Calu3 (cell line): ENCODE results near the gene NAALADL2. TPM values are rescaled to one million over a fixed set of nuclear protein-coding genes. Genes with fewer than 3 reads are reported as not detected.

ENCODE experiments used
- BruUV-seq: library from RNA; stranded (reverse); fragments of 400-500 nt; replicated peaks from 2 replicates; lab custom pipeline; 2021; lab: Mats Ljungman, UMichigan
- CTCF ChIA-PET: fragments of 300-600 bp; sonication (Branson Sonifier 250); formaldehyde crosslinking; loops from one replicate; lab custom pipeline; 2022; ENCODE audit warnings: antibody characterized with exemption; lab: Charles Lee
- DNase-seq: peaks from one replicate; pipeline ENCODE4 v3.0.0; 2022
- H3K27ac Mint-ChIP-seq: one replicate; pipeline ENCODE4 v1.8.0; 2022; ENCODE audit warnings: mixed read lengths; ENCODE audit not compliant: unreplicated experiment
- H3K27me3 Mint-ChIP-seq: one replicate; pipeline ENCODE4 v1.8.0; 2022; ENCODE audit warnings: mixed read lengths; ENCODE audit not compliant: unreplicated experiment
- H3K36me3 Mint-ChIP-seq: one replicate; pipeline ENCODE4 v1.8.0; 2022; ENCODE audit warnings: mild to moderate bottlenecking, moderate library complexity, mixed read lengths; ENCODE audit not compliant: insufficient read depth, unreplicated experiment
- H3K4me1 Mint-ChIP-seq: one replicate; pipeline ENCODE4 v1.8.0; 2022; ENCODE audit warnings: mild to moderate bottlenecking, low read depth, mixed read lengths; ENCODE audit not compliant: unreplicated experiment
- H3K4me3 Mint-ChIP-seq: one replicate; pipeline ENCODE4 v1.8.0; 2022; ENCODE audit warnings: mild to moderate bottlenecking, low read depth, moderate library complexity, mixed read lengths; ENCODE audit not compliant: unreplicated experiment
- H3K9me3 Mint-ChIP-seq: one replicate; pipeline ENCODE4 v1.8.0; 2022; ENCODE audit warnings: low read depth, mixed read lengths; ENCODE audit not compliant: unreplicated experiment
- intact Hi-C: fragments of 100-400 bp; cut with micrococcal nuclease; formaldehyde crosslinking; loops from one replicate; pipeline ENCODE4 v1.10.0; 2022; ENCODE audit not compliant: unreplicated experiment
- total RNA-seq: library from RNA; stranded (reverse); gene quantifications from 2 replicates; pipeline ENCODE4 v1.2.3, GENCODE V29; 2022
- TF ChIP-seq, protein P1 (sequence below): fragments of 200-600 bp; IDR thresholded peaks from one replicate; pipeline ENCODE4 v1.8.0; 2022; ENCODE audit warnings: antibody characterized with exemption; ENCODE audit not compliant: unreplicated experiment

The NAALADL2 gene
- total RNA-seq, 1 experiment from 2014 or later = 36.9 TPM

DNA sequence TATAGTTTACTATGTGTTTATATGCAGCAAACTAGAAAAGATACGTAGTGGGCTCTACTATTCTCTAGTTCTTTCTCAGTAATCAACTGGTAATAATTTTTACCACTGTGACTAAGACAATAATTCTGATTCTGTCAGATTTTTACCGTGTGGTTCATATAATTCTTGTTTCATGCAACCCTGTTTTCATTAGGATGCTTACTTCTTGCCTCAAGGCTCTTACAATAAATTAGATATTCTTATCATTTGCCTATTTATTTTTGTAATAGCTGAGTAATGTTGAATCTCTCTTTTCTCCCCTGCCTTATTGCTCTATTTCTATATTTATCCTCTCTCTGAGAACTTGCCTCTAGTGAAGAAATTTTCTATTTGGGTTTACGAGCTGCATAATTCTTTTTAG, 524.7 kb downstream of the NAALADL2 start:
- CTCF ChIA-PET = interaction anchor here (0.5 kb wide), 1 partner anchor 31 kb away, joined by 3 read pairs; no protein-coding TSS in a partner anchor
- intact Hi-C loops = no loop called here
- Mint-ChIP-seq H3K4me1 (peaks cover 16% of the 10 kb centered on the region), H3K27me3 (no peaks in the 10 kb centered on the region), H3K4me3 (no peak overlapping the region), H3K27ac (no peak overlapping the region), H3K36me3 (no peaks in the 10 kb centered on the region), H3K9me3 (no peaks in the 10 kb centered on the region)
- no TSS peak for BruUV-seq
- DNase-seq = no peak
- TF ChIP-seq, protein P1, sequence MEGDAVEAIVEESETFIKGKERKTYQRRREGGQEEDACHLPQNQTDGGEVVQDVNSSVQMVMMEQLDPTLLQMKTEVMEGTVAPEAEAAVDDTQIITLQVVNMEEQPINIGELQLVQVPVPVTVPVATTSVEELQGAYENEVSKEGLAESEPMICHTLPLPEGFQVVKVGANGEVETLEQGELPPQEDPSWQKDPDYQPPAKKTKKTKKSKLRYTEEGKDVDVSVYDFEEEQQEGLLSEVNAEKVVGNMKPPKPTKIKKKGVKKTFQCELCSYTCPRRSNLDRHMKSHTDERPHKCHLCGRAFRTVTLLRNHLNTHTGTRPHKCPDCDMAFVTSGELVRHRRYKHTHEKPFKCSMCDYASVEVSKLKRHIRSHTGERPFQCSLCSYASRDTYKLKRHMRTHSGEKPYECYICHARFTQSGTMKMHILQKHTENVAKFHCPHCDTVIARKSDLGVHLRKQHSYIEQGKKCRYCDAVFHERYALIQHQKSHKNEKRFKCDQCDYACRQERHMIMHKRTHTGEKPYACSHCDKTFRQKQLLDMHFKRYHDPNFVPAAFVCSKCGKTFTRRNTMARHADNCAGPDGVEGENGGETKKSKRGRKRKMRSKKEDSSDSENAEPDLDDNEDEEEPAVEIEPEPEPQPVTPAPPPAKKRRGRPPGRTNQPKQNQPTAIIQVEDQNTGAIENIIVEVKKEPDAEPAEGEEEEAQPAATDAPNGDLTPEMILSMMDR = no peak

DNA sequence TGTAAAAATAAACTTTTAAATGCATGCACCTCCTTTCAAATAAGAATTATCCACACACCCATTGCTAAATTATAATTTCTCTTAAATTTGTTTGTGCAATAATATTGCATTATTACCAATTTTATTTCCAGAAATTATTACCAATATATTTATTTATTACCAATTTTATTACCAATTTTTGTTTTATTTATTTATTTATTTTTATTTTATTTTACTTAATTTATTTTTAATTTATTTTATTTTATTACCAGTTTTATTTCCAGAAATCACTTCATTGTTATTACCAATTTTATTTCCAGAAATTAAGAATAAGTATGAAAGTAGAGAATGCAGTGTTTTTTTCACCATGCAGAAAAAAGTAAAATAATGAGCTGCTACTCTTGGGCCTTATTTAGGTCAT, 525.4 kb downstream of the NAALADL2 start:
- Mint-ChIP-seq H3K4me1 (peaks cover 12% of the 10 kb centered on the region), H3K27me3 (no peaks in the 10 kb centered on the region), H3K36me3 (no peaks in the 10 kb centered on the region), H3K9me3 (no peaks in the 10 kb centered on the region), H3K4me3 (no peak overlapping the region), H3K27ac (no peak overlapping the region)
- TF ChIP-seq, protein P1 = no peak
- CTCF ChIA-PET = interaction anchor here (0.5 kb wide), 1 partner anchor 32 kb away, joined by 3 read pairs; no protein-coding TSS in a partner anchor
- intact Hi-C loops = no loop called here
- DNase-seq = no peak
- no TSS peak for BruUV-seq

DNA sequence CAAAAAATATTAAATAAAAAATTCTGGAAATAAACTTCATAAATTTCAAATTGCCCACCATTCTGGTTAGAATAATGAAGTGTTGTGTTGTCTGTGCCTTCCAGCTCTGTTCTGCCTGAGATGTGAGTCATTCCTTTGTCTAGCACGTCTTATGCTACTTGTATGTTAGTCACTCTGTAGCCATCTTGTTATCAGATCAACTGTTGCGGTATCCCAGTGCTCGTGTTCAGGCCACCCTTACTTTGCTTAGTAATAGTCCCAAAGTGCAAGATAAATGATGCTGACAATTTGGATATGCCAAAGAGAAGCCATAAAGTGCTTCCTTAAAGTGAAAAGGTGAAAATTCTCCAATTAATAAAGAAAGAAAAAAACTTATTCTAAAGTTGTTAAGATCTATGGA, 527.5 kb downstream of the NAALADL2 start:
- Mint-ChIP-seq H3K4me1 (peaks cover 12% of the 10 kb centered on the region), H3K27me3 (no peaks in the 10 kb centered on the region), H3K4me3 (no peak overlapping the region), H3K9me3 (no peaks in the 10 kb centered on the region), H3K36me3 (no peaks in the 10 kb centered on the region), H3K27ac (peak overlapping the region; percentile 11)
- no TSS peak for BruUV-seq
- intact Hi-C loops = loop anchor here (2.0 kb wide), 1 partner anchor 48 kb away; no protein-coding TSS in a partner anchor
- peak; percentile 32 for DNase-seq
- CTCF ChIA-PET = interaction anchor here (0.5 to 0.7 kb wide), 3 partner anchors 7 to 439 kb away, joined by 4 to 5 read pairs (median 4); no protein-coding TSS in a partner anchor
- TF ChIP-seq, protein P1 = no peak

DNA sequence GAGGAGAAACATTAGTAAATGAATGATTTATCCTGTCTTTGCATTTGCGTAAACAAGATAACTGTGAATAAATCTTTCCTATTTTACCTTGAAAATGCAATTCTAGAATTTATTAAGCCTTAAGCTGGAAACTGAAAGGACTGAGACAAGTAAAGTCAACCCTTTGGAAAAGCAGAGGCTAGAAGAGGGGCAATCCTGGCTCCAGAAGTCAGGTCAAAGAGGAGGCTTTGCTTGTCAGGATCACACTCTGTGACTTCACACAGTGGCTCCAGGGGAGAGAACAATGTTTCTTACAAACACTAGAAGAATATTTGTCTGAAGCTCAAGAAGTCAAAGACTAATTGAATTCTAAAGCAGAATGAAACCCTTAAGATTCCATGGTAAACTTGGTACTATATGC, 530.4 kb downstream of the NAALADL2 start:
- BruUV-seq = no TSS peak
- H3K27me3 Mint-ChIP-seq = no peaks in the 10 kb centered on the region
- no peak overlapping the region for H3K4me3 Mint-ChIP-seq
- no peaks in the 10 kb centered on the region for H3K36me3 Mint-ChIP-seq
- CTCF ChIA-PET = no interaction called here
- no peak for DNase-seq
- TF ChIP-seq, protein P1 = no peak
- intact Hi-C loops = no loop called here
- H3K4me1 Mint-ChIP-seq = peaks cover 12% of the 10 kb centered on the region
- no peaks in the 10 kb centered on the region for H3K9me3 Mint-ChIP-seq
- no peak overlapping the region for H3K27ac Mint-ChIP-seq
